HepG2 (cell line): Measurements from ENCODE around the gene ACSM6.

Experiments
- NFYB ChIP-seq: sonication (generic); formaldehyde crosslinking; IDR thresholded peaks from 2 replicates; pipeline ENCODE4 v1.4.0; 2020; ENCODE audit warnings: missing genetic modification reagents
- TF ChIP-seq, protein P1 (sequence below): sonication (generic); formaldehyde crosslinking; IDR thresholded peaks from 2 replicates; pipeline ENCODE4 v1.4.0; 2020; ENCODE audit warnings: missing genetic modification reagents, borderline replicate concordance

DNA sequence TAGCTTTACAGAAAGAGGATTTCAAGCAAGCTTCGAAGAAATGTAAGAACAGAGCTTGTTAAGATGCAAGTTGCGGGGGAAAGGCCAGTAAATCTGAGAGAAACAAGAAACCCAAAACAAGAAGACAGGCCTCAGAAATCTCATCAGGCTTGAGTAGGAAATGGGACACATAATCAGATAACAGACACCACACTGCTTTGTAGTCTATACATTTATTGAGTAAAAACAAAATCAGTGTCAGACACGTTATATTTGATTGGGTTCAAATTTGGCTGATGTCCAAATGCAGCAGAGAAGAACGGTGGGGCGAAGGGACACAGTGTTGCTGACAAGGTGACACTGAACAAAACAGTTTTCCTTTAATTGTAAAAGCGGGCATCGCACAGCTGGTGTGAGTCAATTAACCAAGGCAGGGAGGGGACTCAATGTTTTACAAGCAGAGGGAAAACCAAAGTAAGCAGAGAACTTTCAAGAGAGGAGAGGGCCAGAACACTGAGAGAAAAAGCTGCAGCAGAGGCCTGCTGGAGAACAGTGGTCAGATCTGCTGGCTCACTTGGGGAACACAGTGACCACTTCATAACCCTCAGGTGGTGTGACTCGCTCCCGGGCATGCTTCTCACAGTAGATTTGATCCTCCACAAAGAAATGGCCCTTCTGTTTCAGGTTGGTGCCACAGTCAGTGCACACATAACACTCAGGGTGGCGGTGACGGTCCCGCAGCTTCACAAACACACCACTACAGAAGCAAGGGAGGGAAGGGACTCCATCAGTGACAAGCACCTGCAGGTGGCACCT, 43.5 kb downstream of the ACSM6 start:
- TF ChIP-seq, protein P1, sequence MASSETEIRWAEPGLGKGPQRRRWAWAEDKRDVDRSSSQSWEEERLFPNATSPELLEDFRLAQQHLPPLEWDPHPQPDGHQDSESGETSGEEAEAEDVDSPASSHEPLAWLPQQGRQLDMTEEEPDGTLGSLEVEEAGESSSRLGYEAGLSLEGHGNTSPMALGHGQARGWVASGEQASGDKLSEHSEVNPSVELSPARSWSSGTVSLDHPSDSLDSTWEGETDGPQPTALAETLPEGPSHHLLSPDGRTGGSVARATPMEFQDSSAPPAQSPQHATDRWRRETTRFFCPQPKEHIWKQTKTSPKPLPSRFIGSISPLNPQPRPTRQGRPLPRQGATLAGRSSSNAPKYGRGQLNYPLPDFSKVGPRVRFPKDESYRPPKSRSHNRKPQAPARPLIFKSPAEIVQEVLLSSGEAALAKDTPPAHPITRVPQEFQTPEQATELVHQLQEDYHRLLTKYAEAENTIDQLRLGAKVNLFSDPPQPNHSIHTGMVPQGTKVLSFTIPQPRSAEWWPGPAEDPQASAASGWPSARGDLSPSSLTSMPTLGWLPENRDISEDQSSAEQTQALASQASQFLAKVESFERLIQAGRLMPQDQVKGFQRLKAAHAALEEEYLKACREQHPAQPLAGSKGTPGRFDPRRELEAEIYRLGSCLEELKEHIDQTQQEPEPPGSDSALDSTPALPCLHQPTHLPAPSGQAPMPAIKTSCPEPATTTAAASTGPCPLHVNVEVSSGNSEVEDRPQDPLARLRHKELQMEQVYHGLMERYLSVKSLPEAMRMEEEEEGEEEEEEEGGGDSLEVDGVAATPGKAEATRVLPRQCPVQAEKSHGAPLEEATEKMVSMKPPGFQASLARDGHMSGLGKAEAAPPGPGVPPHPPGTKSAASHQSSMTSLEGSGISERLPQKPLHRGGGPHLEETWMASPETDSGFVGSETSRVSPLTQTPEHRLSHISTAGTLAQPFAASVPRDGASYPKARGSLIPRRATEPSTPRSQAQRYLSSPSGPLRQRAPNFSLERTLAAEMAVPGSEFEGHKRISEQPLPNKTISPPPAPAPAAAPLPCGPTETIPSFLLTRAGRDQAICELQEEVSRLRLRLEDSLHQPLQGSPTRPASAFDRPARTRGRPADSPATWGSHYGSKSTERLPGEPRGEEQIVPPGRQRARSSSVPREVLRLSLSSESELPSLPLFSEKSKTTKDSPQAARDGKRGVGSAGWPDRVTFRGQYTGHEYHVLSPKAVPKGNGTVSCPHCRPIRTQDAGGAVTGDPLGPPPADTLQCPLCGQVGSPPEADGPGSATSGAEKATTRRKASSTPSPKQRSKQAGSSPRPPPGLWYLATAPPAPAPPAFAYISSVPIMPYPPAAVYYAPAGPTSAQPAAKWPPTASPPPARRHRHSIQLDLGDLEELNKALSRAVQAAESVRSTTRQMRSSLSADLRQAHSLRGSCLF (CRISPR knock-in tag), result no peak
- no peak for TF ChIP-seq NFYB (CRISPR knock-in tag)
